Testis (tissue), 3 donors: ENCODE data around the gene CUL5. TPM values are rescaled to one million over a fixed set of nuclear protein-coding genes. Genes with fewer than 3 reads are reported as not detected.

ENCODE experiments used
- DNase-seq: peaks from one replicate; pipeline ENCODE4 v3.0.0-alpha.2; 2019
- H3K27ac ChIP-seq, 2 donors: fragments of 200-600 bp; sonication (generic); one replicate each; pipeline ENCODE4 v1.5.1; 2019
- H3K27me3 ChIP-seq: fragments of 200-600 bp; sonication (generic); one replicate; pipeline ENCODE4 v1.5.1; 2019
- H3K36me3 ChIP-seq: fragments of 200-600 bp; sonication (generic); one replicate; pipeline ENCODE4 v1.5.1; 2017; ENCODE audit warnings: low read depth; ENCODE audit errors: missing control alignments
- H3K4me1 ChIP-seq: fragments of 200-600 bp; sonication (generic); one replicate; pipeline ENCODE4 v1.5.1; 2019
- H3K4me3 ChIP-seq, 2 donors: fragments of 200-600 bp; sonication (generic); one replicate each; pipeline ENCODE4 v1.5.1; 2017 to 2019
- H3K9me3 ChIP-seq: fragments of 200-600 bp; sonication (generic); one replicate; pipeline ENCODE4 v1.5.1; 2017
- CTCF ChIP-seq, 3 experiments: fragments of 450-650 bp in 2 of 3; fragments of 200-600 bp in 1 of 3; sonication (generic) in 1 of 3; IDR thresholded peaks; one replicate each; pipeline ENCODE4 v1.5.1; 2016 to 2019; ENCODE audit warnings: antibody characterized with exemption in 3 of 3, mild to moderate bottlenecking in 2 of 3, moderate library complexity in 1 of 3
- POLR2A ChIP-seq: fragments of 450-650 bp; IDR thresholded peaks from one replicate; pipeline ENCODE4 v1.6.1; 2017; ENCODE audit warnings: antibody characterized with exemption, mild to moderate bottlenecking, moderate library complexity
- WGBS, 2 donors: methylation state at CpG; one replicate each; pipeline ENCODE4 v1.1.5; 2018; 5-methylcytosine and 5-hydroxymethylcytosine counted together
- intact Hi-C: fragments of 100-400 bp; cut with DNase I; formaldehyde crosslinking; loops from one replicate; pipeline ENCODE4 v1.15.1; 2023; ENCODE audit warnings: low total_unique reads
- polyA plus RNA-seq: library from polyadenylated mRNA; stranded (reverse); fragments of 350-450 nt; fragmentation: Illumina TruSeq; extraction: RNeasy Lipid Tissue Mini Kit (QIAGEN cat#74804); gene quantifications from one replicate; pipeline ENCODE4 v1.2.3, GENCODE V29; 2014; ENCODE audit warnings: low read depth, low replicate concordance; ENCODE audit not compliant: insufficient read depth
- total RNA-seq, 2 donors: library from RNA; depleted of rRNA; stranded (reverse); fragments of >200 nt; gene quantifications; one replicate each; pipeline ENCODE4 v1.2.3, GENCODE V29; 2016

Gene CUL5
- total and polyA plus RNA-seq, 3 donors from 2014 or later: 9.5 to 34.6 (median 31.2) TPM

- Histone ChIP-seq H3K27me3 (no peaks in the 10 kb centered on the region), H3K4me3 (no peak overlapping the region), H3K36me3 (no peaks in the 10 kb centered on the region), H3K4me1 (no peaks in the 10 kb centered on the region), H3K27ac (no peak overlapping the region), H3K9me3 (no peaks in the 10 kb centered on the region)
- intact Hi-C loops: no loop called here
- 90 to 97% methylated on average over 1 of the region's 1 CpG for WGBS, 2 donors
- no peak for DNase-seq
- TF ChIP-seq POLR2A (no peak), CTCF (IDR thresholded peaks at IDR 0.05) (no peak)
These were observed 24.1 kb downstream of the CUL5 start for GRCh38 chr11:108032800-108033199.

GRCh38 chr11:108034034-108034433 is 25.3 kb downstream of the CUL5 start:
- H3K4me1 ChIP-seq: no peaks in the 10 kb centered on the region
- TF ChIP-seq POLR2A (no peak), CTCF (IDR thresholded peaks at IDR 0.05) (no peak)
- H3K9me3 ChIP-seq: no peaks in the 10 kb centered on the region
- intact Hi-C loops: no loop called here
- no peak overlapping the region for H3K4me3 ChIP-seq
- no peaks in the 10 kb centered on the region for H3K27me3 ChIP-seq
- H3K36me3 ChIP-seq: no peaks in the 10 kb centered on the region
- no peak overlapping the region for H3K27ac ChIP-seq
- 91 to 94% methylated on average over 1 of the region's 1 CpG for WGBS, 2 donors
- no peak for DNase-seq

- no peak for TF ChIP-seq CTCF (IDR thresholded peaks at IDR 0.05)
- no peak for TF ChIP-seq POLR2A
- H3K4me3 ChIP-seq: no peak overlapping the region
- H3K36me3 ChIP-seq: no peaks in the 10 kb centered on the region
- H3K27me3 ChIP-seq: no peaks in the 10 kb centered on the region
- no peak for DNase-seq
- no peak overlapping the region for H3K27ac ChIP-seq
- intact Hi-C loops: no loop called here
- H3K9me3 ChIP-seq: no peaks in the 10 kb centered on the region
- WGBS, 2 donors: 96 to 100% methylated on average over 1 of the region's 1 CpG
- no peaks in the 10 kb centered on the region for H3K4me1 ChIP-seq
These were observed 26.3 kb downstream of the CUL5 start for GRCh38 chr11:108034952-108035351.

DNA sequence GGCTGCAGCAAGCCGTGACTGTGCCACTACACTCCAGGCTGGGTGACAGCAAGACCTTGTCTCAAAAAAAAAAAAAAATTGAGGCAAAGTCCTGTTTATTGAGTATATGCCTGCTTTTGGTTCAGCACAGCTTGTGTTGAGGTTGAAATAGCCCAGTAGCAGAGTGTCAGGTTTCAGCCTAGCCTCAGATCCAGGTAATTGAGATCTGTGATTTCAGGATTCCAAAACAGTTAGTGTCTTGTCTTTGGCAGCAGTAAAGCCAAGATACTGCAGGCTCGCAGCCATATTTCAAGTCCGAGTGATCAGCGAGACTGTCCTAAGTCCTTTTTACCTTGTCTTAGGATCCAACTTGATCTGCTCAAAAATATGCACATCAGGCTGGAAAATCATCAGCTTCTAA is 27.0 kb downstream of the CUL5 start:
- WGBS, 2 donors: 88 to 93% methylated on average over 4 of the region's 4 CpGs
- no peak overlapping the region for H3K4me3 ChIP-seq
- TF ChIP-seq CTCF (IDR thresholded peaks at IDR 0.05) (no peak), POLR2A (no peak)
- no peak overlapping the region for H3K27ac ChIP-seq
- no peak for DNase-seq
- H3K9me3 ChIP-seq: no peaks in the 10 kb centered on the region
- no peaks in the 10 kb centered on the region for H3K4me1 ChIP-seq
- H3K27me3 ChIP-seq: no peaks in the 10 kb centered on the region
- no peaks in the 10 kb centered on the region for H3K36me3 ChIP-seq
- intact Hi-C loops: no loop called here

- H3K4me3 ChIP-seq: no peak overlapping the region
- no peaks in the 10 kb centered on the region for H3K36me3 ChIP-seq
- DNase-seq: no peak
- no peaks in the 10 kb centered on the region for H3K27me3 ChIP-seq
- intact Hi-C loops: no loop called here
- 72 to 85% methylated on average over 2 of the region's 2 CpGs for WGBS, 2 donors
- no peaks in the 10 kb centered on the region for H3K4me1 ChIP-seq
- H3K9me3 ChIP-seq: no peaks in the 10 kb centered on the region
- H3K27ac ChIP-seq: no peak overlapping the region
- TF ChIP-seq CTCF (IDR thresholded peaks at IDR 0.05): no peak
- no peak for TF ChIP-seq POLR2A
These were observed 28.5 kb downstream of the CUL5 start for GRCh38 chr11:108037211-108037610.
